K562 treated with DMSO at 1 percent for 48 hours (cell line): ENCODE measurements around the gene PLEKHG2. TPM values are rescaled to one million over a fixed set of nuclear protein-coding genes. Genes with fewer than 3 reads are reported as not detected.

ENCODE experiments used
- total RNA-seq: library from RNA; unstranded; fragments of 300-600 nt; gene quantifications from 2 replicates; pipeline ENCODE4 v1.2.3, GENCODE V29; 2022; ENCODE audit warnings: low replicate concordance; ENCODE audit errors: extremely low read depth

Gene PLEKHG2, protein sequence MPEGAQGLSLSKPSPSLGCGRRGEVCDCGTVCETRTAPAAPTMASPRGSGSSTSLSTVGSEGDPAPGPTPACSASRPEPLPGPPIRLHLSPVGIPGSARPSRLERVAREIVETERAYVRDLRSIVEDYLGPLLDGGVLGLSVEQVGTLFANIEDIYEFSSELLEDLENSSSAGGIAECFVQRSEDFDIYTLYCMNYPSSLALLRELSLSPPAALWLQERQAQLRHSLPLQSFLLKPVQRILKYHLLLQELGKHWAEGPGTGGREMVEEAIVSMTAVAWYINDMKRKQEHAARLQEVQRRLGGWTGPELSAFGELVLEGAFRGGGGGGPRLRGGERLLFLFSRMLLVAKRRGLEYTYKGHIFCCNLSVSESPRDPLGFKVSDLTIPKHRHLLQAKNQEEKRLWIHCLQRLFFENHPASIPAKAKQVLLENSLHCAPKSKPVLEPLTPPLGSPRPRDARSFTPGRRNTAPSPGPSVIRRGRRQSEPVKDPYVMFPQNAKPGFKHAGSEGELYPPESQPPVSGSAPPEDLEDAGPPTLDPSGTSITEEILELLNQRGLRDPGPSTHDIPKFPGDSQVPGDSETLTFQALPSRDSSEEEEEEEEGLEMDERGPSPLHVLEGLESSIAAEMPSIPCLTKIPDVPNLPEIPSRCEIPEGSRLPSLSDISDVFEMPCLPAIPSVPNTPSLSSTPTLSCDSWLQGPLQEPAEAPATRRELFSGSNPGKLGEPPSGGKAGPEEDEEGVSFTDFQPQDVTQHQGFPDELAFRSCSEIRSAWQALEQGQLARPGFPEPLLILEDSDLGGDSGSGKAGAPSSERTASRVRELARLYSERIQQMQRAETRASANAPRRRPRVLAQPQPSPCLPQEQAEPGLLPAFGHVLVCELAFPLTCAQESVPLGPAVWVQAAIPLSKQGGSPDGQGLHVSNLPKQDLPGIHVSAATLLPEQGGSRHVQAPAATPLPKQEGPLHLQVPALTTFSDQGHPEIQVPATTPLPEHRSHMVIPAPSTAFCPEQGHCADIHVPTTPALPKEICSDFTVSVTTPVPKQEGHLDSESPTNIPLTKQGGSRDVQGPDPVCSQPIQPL (N-terminal part only)
- total RNA-seq = not detected in 2 replicates

DNA sequence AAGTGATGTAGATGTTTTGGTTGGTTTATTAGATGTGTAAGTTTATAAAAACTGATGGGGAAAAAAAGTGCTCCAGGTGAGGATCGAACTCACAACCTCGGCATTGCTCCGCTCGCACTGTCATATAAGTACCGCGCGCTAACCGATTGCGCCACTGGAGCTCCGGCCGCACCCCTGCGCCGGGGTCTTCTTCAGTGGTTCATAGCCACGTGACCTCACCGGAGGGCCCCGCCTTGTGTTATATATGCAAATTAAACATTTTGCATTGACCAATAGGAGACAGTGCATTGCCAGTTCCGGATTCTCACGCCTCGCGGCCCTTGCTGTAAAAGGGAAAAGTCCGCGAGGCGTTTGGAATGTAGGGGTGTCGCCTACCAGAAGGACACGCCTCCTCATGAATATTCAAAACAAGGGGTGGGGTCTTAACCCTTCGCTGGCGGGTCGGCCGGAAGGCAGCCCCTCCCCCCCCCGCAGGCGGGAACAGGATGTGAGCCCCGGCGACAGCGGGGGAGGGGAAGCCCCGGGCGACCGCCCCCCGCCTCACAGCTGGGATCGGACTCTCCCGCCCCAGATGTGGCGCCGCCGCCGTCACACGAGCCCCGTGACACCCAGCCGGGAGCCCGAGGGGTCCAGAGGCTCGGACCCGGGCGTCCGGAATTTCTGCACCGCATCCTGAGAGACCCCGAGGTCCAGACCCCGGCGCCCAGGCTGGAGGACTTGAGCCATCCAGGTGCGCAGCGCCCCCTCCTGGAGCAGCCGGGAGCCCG, at the start of gene PLEKHG2:
TSS of gene PLEKHG2 (plus strand) at position 570 of the 767 bp plus-strand sequence. CDS start 1,418 bp downstream, outside the sequence.

DNA sequence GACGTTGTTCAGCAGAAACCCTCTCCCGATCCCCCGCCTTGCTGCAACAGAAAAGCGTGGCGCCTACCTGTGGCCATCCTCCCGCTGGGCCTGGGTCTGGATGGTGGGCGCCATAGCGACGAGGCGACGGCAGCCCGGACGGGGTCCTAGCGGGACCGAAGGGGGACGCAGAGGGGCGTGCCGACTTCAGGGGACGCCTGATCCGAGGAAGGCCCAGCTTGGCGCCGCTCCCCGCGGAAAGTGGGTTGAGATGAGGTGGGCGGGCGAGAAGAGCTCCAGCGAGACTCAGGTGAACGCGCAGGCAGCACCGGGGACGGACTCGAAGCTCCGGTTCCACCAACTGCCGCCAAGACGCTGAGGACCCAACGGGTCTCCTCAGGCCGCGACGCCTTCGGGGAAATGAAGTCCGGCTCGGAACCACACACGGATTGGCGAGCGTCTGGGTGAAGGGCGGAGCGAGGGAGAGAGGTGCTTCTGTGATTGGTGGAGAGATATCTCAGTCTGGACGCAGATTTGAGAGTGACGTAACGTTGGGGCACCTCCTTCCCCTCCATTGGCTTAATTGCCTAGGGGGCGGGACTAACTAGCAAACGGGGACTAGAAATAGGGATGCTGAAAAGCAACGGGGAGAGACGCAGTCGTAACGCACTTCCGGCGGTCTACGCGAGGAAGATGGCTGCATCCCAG, 21.6 kb upstream of the PLEKHG2 start, which contains the start of the genes MED29 and PAF1:
TSS of gene MED29 (plus strand) at position 628 of the 687 bp plus-strand sequence. CDS start at position 673, 45 bp downstream.
TSS of gene PAF1 (minus strand) at position 356 of the 687 bp plus-strand sequence. CDS start at position 114, 242 bp downstream.

DNA sequence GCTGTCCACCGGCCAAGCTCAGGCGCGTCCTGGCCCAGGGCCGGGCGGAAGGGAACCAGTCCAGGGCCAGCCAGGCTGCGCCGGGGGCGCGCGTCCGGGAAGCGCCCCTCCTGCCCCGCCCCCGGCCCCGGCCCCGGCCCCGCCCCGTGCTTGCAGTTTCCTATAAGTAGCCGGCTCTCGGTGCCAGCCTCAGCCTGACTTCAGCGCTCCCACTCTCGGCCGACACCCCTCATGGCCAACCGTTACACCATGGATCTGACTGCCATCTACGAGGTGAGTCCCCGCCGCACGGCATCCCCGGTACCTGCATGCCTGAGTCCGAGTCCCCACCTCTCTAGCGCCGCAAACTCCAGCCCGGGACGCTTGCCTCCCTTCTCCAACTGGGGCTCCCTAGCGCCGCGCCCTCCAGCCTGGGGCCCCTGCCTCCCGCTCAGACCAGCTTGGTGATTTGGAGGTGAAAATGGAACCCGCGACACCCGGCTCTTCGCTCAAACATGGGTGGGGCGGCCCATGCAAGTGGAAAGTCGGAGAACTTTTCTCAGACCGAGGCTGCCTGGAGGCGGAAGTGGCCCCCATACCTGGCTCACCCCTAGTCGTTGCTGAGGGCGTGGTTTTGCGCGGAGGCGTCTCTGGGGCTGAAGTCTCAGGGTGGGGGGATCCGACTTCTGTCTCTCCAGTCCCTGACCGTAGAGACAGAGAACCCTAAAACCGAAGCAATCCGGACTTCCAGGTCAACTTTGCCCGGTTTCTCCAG, 5.6 kb upstream of the PLEKHG2 start, which contains the start of gene ZFP36:
TSS of gene ZFP36 (plus strand) at position 192 of the 754 bp plus-strand sequence. CDS start at position 250, 58 bp downstream.

DNA sequence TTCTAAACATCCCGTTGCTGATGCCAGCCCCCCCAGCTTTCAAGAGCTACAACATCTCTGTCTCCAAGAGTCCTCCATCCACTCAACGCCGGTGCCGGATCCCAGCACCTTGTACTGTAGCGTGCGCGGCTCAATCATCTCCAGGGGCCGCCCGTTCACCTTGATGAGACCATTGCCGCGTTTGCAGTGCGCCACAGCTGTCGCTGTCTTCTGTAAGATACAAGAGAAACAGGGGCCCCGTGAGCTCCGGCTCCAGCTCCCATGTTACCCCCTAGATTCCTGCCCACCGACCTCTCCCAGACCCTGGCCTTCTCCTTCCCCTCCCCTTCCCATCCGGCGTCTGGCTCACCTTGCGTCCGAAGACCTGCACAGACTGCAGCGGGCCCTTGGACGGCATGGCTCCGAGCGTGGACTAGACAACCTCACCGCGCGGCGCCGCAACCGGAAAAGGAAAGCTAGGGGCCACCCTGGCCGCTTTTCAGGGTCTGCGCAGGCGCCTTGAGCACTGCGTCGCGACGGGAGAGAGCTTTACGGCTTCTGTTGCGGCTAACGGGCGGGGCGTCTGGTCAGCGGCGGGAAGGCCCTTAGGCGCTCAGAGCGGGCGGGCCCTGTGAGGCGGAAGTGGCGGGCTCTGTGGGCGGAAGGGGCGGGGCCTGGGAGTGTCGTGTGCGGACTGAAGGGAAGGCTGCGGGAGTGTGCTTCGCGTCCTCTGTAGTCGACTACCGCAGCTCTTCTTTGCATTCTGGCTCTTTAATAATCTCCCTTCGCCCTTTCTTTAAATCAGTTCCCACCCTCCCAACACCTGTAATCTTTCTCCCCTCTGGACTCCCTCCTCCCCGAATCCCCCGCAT, 23.3 kb downstream of the PLEKHG2 start, which contains the start of gene RPS16:
TSS of gene RPS16 (minus strand) at position 451 of the 851 bp plus-strand sequence. CDS start at position 397, 54 bp downstream.

DNA sequence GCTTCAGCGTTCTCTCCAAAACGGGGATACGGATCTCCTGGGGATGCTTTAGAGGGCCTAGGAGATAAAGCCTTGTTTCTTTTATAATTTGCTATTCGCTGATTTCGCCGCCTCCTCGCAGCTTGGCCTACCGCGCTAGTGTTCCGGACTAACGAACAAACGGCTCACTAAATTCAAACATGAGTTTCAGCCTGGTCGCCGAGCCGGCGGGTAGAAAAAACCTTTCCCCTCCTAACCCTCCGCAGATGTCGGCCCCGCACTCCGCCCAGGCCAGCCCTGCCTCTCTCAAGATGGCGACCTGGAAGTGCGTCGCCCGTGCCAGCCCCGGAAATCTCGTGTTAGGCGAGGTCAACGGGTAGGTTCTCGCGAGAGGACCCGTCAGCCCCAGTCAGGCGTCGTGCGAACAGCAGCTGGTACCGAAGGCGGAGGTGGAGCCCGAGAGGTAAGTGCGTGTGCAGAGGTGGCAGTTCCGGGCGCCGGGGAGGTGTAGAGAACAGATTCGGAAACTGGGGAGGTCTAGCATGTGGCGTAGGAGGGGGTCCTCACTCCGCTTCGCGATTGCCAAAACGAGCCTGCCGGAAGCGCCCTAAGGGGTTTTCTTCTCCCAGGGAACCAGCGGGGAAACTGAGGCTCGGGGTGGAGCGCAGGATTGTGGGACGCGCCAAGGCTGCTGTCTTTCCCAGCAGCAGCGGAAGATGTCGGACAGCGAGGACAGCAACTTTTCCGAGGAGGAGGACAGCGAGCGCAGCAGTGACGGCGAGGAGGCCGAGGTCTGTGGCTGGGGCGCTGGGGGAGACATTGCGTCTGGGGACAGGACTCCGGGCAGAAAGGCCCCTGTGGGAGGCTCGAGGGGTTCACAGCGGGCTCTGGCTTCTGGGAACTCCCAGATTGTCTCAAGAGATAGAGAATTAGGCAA, 33.0 kb downstream of the PLEKHG2 start, which contains the start of gene SUPT5H:
TSS of gene SUPT5H (plus strand) at position 387 of the 916 bp plus-strand sequence. CDS start at position 696, 309 bp downstream.

Other genes starting within 250 kb of the PLEKHG2 start
- not detected in 2 replicates for gene NCCRP1, start 215.7 kb upstream of the PLEKHG2 start, total RNA-seq
- not detected in 2 replicates for gene SYCN, start 208.4 kb upstream of the PLEKHG2 start, total RNA-seq
- gene IFNL3, start 167.7 kb upstream of the PLEKHG2 start, total RNA-seq = not detected in 2 replicates
- gene IFNL4, start 163.8 kb upstream of the PLEKHG2 start, total RNA-seq = not detected in 2 replicates
- gene IFNL2, start 144.3 kb upstream of the PLEKHG2 start, total RNA-seq = not detected in 2 replicates
- not detected in 2 replicates for gene IFNL1, start 116.3 kb upstream of the PLEKHG2 start, total RNA-seq
- not detected in 2 replicates for gene LRFN1, start 91.8 kb upstream of the PLEKHG2 start, total RNA-seq
- not detected in 2 replicates for gene GMFG, start 76.6 kb upstream of the PLEKHG2 start, total RNA-seq
- gene SAMD4B, start 70.2 kb upstream of the PLEKHG2 start, total RNA-seq = not detected in 2 replicates
- gene PAF1, start 21.6 kb upstream of the PLEKHG2 start, total RNA-seq = not detected in 2 replicates
- gene MED29, start 21.3 kb upstream of the PLEKHG2 start, total RNA-seq = not detected in 2 replicates
- not detected in 2 replicates for gene ZFP36, start 5.8 kb upstream of the PLEKHG2 start, total RNA-seq
- gene RPS16, start 23.3 kb downstream of the PLEKHG2 start, total RNA-seq = 3,626 and 6,643 TPM in 2 replicates
- gene SUPT5H, start 32.9 kb downstream of the PLEKHG2 start, total RNA-seq = 132 TPM in 1 of 2 replicates, not detected in the other
- gene TIMM50, start 68.2 kb downstream of the PLEKHG2 start, total RNA-seq = 5,575 TPM in 1 of 2 replicates, not detected in the other
- not detected in 2 replicates for gene DLL3, start 86.3 kb downstream of the PLEKHG2 start, total RNA-seq
- not detected in 2 replicates for gene SELENOV, start 102.5 kb downstream of the PLEKHG2 start, total RNA-seq
- not detected in 2 replicates for gene EID2B, start 120.2 kb downstream of the PLEKHG2 start, total RNA-seq
- gene EID2, start 127.5 kb downstream of the PLEKHG2 start, total RNA-seq = not detected in 2 replicates
- not detected in 2 replicates for gene LGALS13, start 189.9 kb downstream of the PLEKHG2 start, total RNA-seq
- not detected in 2 replicates for gene LGALS16, start 243.2 kb downstream of the PLEKHG2 start, total RNA-seq